ENCODE measurements around the gene ATP8B3.

ATP8B3 gene

GRCh38 chr19:1762243-1763117, 49.6 kb downstream of the ATP8B3 start:
- TF ChIP-seq EP300 (IDR thresholded peaks at IDR 0.05; ENCODE audit: borderline replicate concordance), result no peak

- TF ChIP-seq RAD21 (IDR thresholded peaks at IDR 0.05; ENCODE audit: low read depth) (no peak), CEBPB (IDR thresholded peaks at IDR 0.05) (no peak), YY1 (IDR thresholded peaks at IDR 0.05; ENCODE audit: low read depth) (no peak), REST (IDR thresholded peaks at IDR 0.05; ENCODE audit: low read depth) (no peak), FOXM1 (IDR thresholded peaks at IDR 0.05; ENCODE audit: borderline replicate concordance, low read depth) (no peak), NFIC (IDR thresholded peaks at IDR 0.05) (no peak), TAF1 (IDR thresholded peaks at IDR 0.05; ENCODE audit: low read depth) (no peak), ZBTB7A (IDR thresholded peaks at IDR 0.05; ENCODE audit: low read depth) (no peak), USF1 (IDR thresholded peaks at IDR 0.05) (no peak), TCF12 (IDR thresholded peaks at IDR 0.05; ENCODE audit: low read depth) (no peak), EGR1 (IDR thresholded peaks at IDR 0.05) (no peak), TEAD4 (IDR thresholded peaks at IDR 0.05) (no peak), MAX (IDR thresholded peaks at IDR 0.05) (no peak), EP300 (IDR thresholded peaks at IDR 0.05; ENCODE audit: borderline replicate concordance) (no peak), CREB1 (IDR thresholded peaks at IDR 0.05; ENCODE audit: low read depth) (no peak)
These were observed 50.4 kb downstream of the ATP8B3 start for GRCh38 chr19:1761528-1762242.

GRCh38 chr19:1760020-1760419, 52.1 kb downstream of the ATP8B3 start:
- TF ChIP-seq CEBPB (IDR thresholded peaks at IDR 0.05) (no peak), TAF1 (IDR thresholded peaks at IDR 0.05; ENCODE audit: low read depth) (no peak), YY1 (IDR thresholded peaks at IDR 0.05; ENCODE audit: low read depth) (no peak), USF1 (IDR thresholded peaks at IDR 0.05) (no peak)

- no peak; the same call in 1 of the 2 replicates for TF ChIP-seq ZBTB7A (IDR thresholded peaks at IDR 0.05; ENCODE audit: low read depth)
- no peak for TF ChIP-seq MAX (IDR thresholded peaks at IDR 0.05)
- no peak for TF ChIP-seq NFIC (IDR thresholded peaks at IDR 0.05)
- TF ChIP-seq CEBPB (IDR thresholded peaks at IDR 0.05), result no peak
- no peak for TF ChIP-seq FOXM1 (IDR thresholded peaks at IDR 0.05; ENCODE audit: borderline replicate concordance, low read depth)
- no peak for TF ChIP-seq YY1 (IDR thresholded peaks at IDR 0.05; ENCODE audit: low read depth)
- no peak for TF ChIP-seq CREB1 (IDR thresholded peaks at IDR 0.05; ENCODE audit: low read depth)
- TF ChIP-seq TCF12 (IDR thresholded peaks at IDR 0.05; ENCODE audit: low read depth), result no peak
- no peak for TF ChIP-seq TAF1 (IDR thresholded peaks at IDR 0.05; ENCODE audit: low read depth)
- TF ChIP-seq RAD21 (IDR thresholded peaks at IDR 0.05; ENCODE audit: low read depth), result no peak
- TF ChIP-seq EGR1 (IDR thresholded peaks at IDR 0.05), result no peak
These were observed 52.8 kb downstream of the ATP8B3 start for GRCh38 chr19:1758959-1759903.

- TF ChIP-seq RAD21 (IDR thresholded peaks at IDR 0.05; ENCODE audit: low read depth), result no peak
- TF ChIP-seq REST (IDR thresholded peaks at IDR 0.05; ENCODE audit: low read depth), result no peak
- no peak for TF ChIP-seq MAX (IDR thresholded peaks at IDR 0.05)
- no peak for TF ChIP-seq ZBTB7A (IDR thresholded peaks at IDR 0.05; ENCODE audit: low read depth)
- no peak for TF ChIP-seq TAF1 (IDR thresholded peaks at IDR 0.05; ENCODE audit: low read depth)
- no peak for TF ChIP-seq CREB1 (IDR thresholded peaks at IDR 0.05; ENCODE audit: low read depth)
- TF ChIP-seq TCF12 (IDR thresholded peaks at IDR 0.05; ENCODE audit: low read depth), result no peak
- no peak for TF ChIP-seq YY1 (IDR thresholded peaks at IDR 0.05; ENCODE audit: low read depth)
- TF ChIP-seq EP300 (IDR thresholded peaks at IDR 0.05; ENCODE audit: borderline replicate concordance), result no peak
- TF ChIP-seq CEBPB (IDR thresholded peaks at IDR 0.05), result no peak
- no peak for TF ChIP-seq FOXM1 (IDR thresholded peaks at IDR 0.05; ENCODE audit: borderline replicate concordance, low read depth)
These were observed 53.9 kb downstream of the ATP8B3 start for GRCh38 chr19:1758231-1758577.

Data from Ishikawa (cell line).